ENCODE measurements around the gene DAP.

GRCh38 chr5:10747678-10748622 lies 13.1 kb downstream of the DAP start:
- no peak for TF ChIP-seq CTCF (IDR thresholded peaks at IDR 0.05 in 4 of 5, conservative IDR thresholded peaks at IDR 0.05 in 1 of 5)
- TF ChIP-seq POLR2A (IDR thresholded peaks at IDR 0.05): no peak
